Measurements from ENCODE around the gene ACSM2B. TPM values are rescaled to one million over a fixed set of nuclear protein-coding genes. Genes with fewer than 3 reads are reported as not detected.
A peak's percentile ranks its signal among the peaks of the same experiment; 100 is the strongest.
"Not testable (repeated sequence)": the region's sequence is repeated elsewhere in the genome, so short reads cannot be mapped to it uniquely, and the experiment has no call there.

ACSM2B gene
- total RNA-seq, 1 donor from 2014 or later = not detected

DNA sequence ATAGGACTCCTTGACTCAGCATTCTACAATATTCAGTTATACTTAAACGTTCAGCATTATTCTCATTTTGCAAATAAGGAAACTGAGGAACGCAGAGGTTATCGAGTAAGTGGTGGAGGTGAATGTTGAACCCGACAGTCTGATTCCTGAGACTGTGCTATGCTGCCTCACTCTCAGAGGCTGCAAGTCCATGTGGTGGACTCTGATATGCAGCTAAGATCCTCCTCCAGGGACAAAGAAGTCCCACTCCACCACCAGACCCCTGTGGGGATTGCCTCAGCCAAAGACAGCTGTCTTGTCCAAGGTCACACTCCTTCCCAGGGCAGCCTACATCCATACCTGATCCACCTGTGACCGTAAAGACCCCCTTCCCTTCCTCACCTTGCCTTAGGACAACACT is 37.5 kb downstream of the ACSM2B start:
- intact Hi-C loops (cut with DNase I) = no loop called here
- Histone ChIP-seq H3K36me3 (no peaks in the 10 kb centered on the region), H3K9me3 (no peaks in the 10 kb centered on the region), H3K27me3 (no peaks in the 10 kb centered on the region), H3K27ac (no peak overlapping the region), H3K4me1 (no peaks in the 10 kb centered on the region), H3K4me3 (no peak overlapping the region)
- no peak for ATAC-seq
- TF ChIP-seq, protein P1, sequence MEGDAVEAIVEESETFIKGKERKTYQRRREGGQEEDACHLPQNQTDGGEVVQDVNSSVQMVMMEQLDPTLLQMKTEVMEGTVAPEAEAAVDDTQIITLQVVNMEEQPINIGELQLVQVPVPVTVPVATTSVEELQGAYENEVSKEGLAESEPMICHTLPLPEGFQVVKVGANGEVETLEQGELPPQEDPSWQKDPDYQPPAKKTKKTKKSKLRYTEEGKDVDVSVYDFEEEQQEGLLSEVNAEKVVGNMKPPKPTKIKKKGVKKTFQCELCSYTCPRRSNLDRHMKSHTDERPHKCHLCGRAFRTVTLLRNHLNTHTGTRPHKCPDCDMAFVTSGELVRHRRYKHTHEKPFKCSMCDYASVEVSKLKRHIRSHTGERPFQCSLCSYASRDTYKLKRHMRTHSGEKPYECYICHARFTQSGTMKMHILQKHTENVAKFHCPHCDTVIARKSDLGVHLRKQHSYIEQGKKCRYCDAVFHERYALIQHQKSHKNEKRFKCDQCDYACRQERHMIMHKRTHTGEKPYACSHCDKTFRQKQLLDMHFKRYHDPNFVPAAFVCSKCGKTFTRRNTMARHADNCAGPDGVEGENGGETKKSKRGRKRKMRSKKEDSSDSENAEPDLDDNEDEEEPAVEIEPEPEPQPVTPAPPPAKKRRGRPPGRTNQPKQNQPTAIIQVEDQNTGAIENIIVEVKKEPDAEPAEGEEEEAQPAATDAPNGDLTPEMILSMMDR (IDR thresholded peaks at IDR 0.05) = no peak
- DNase-seq = no peak

DNA sequence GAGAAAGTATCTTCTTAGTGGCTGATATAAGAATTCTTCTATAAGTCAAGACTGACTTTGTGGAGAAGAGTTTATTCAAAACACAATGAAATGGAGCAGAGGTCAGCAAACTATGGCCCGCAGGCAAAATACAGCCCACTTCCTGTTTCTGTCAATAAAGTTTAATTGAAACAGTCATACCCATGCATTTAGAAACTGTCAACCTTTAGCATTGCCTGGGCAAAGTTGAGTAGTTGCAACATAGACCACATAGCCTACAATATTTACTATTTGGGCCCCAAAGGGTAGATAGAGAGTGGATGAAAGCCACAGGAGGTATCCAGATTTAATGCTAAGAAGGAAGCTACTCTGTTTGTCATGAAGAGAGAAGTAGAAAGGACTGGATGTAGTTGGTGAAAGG is 38.0 kb downstream of the ACSM2B start:
- intact Hi-C loops (cut with DNase I) = no loop called here
- ATAC-seq = no peak

DNA sequence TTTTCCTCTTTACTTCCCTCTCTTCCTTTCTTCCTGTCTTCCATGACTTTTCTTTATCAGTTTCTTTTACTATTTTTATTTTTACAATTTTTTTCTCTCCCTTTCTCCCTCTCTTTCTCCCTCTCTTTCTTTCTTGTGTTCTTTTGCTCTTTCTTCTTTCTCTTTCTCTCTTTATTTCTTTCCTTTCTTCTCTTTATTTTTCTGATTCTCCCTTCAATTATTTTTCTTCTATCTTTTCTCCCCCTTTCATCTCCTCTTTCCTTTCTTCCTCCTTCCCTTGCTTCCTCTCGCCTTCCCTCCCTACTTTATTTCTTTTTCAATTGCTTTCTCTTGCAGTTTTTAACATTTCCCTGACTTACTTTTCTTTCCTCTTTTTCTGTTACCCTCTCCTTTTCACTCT is 39.5 kb downstream of the ACSM2B start:
- DNase-seq; H3K4me1 ChIP-seq; H3K36me3 ChIP-seq; H3K9me3 ChIP-seq; ATAC-seq; H3K27me3 ChIP-seq; H3K27ac ChIP-seq; H3K4me3 ChIP-seq; intact Hi-C loops (cut with DNase I): not testable (repeated sequence)

More for the DNA sequence above, 38.0 kb downstream of the ACSM2B start:
- Histone ChIP-seq H3K27ac (no peak overlapping the region), H3K27me3 (no peaks in the 10 kb centered on the region), H3K4me3 (no peak overlapping the region), H3K9me3 (no peaks in the 10 kb centered on the region), H3K36me3 (no peaks in the 10 kb centered on the region), H3K4me1 (no peaks in the 10 kb centered on the region)
- TF ChIP-seq, protein P1 (IDR thresholded peaks at IDR 0.05) = no peak
- DNase-seq = no peak

DNA sequence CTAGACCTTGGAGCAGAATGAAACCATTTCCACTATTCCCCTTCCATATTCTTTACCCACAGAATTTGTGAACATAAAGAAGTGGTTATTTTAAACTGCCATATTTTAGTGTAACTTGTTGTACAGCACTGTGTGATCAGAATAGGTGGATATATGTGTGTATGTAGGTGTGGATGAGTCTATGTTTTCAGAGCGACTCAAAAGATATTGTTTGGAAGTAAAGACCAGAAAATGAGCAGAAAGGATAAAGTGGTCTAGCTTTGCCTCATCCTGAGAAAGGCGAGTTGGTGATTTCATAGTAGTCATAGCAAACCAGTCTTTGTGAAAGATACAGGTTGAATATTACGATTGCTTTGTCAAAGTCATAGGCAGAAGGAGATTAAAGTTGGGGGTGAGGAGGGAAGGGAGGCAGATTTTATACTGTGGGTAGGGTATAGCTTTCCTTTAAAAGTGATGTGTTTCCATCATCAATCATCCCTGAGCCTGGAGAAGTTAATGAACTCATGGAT is 43.8 kb downstream of the ACSM2B start:
- intact Hi-C loops (cut with DNase I); DNase-seq; H3K27ac ChIP-seq; H3K36me3 ChIP-seq; ATAC-seq; H3K4me1 ChIP-seq; H3K27me3 ChIP-seq; H3K4me3 ChIP-seq; H3K9me3 ChIP-seq: not testable (repeated sequence)

DNA sequence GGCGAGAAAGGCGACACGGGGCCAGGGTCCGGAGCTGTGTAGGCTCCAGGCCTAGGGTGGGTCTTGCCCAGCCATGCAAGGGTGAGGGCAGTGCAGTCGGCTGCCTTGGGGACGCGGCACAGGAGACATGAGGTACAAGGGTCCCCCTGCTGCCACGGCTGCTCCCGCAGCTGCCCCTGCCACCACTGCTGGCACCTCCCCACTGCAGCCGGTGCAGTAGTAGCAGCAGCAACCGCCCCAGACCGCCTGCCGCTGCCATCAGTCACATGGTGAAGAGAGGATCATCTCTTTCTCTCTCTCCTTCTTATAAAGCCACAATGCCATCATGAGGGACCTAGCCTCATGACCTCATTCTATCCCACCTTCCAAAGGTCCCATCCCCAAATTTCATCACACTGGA is 44.4 kb downstream of the ACSM2B start:
- H3K4me1 ChIP-seq; H3K27ac ChIP-seq; DNase-seq; intact Hi-C loops (cut with DNase I); H3K4me3 ChIP-seq; H3K27me3 ChIP-seq; H3K36me3 ChIP-seq; H3K9me3 ChIP-seq: not testable (repeated sequence)
- ATAC-seq = peak; percentile 29

DNA sequence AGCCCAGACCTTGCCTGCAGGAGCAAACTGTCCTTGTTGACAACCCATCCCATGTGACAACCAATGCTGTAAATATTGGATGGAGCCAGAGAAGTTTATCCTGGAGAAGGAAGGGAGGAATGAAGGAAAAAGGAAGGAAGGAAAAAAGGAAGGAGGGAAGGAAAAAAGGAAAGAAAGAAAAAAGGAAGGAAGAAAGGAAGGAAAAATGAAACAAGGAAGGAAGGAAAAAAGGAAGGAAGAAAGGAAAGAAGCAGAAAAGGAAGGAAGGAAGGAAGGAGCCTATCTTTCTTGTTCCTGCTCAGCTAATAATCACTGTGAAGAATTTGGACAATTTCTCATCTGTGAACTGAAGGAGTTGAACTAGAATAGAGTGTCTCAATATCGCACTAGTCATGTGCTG is 56.1 kb downstream of the ACSM2B start:
- DNase-seq (no peak), ATAC-seq (no peak)
- no peaks in the 10 kb centered on the region for H3K9me3 ChIP-seq
- no peaks in the 10 kb centered on the region for H3K36me3 ChIP-seq
- TF ChIP-seq, protein P1 (IDR thresholded peaks at IDR 0.05) = no peak
- intact Hi-C loops (cut with DNase I) = no loop called here
- H3K4me1 ChIP-seq = no peaks in the 10 kb centered on the region
- no peaks in the 10 kb centered on the region for H3K27me3 ChIP-seq
- no peak overlapping the region for H3K27ac ChIP-seq
- no peak overlapping the region for H3K4me3 ChIP-seq

DNA sequence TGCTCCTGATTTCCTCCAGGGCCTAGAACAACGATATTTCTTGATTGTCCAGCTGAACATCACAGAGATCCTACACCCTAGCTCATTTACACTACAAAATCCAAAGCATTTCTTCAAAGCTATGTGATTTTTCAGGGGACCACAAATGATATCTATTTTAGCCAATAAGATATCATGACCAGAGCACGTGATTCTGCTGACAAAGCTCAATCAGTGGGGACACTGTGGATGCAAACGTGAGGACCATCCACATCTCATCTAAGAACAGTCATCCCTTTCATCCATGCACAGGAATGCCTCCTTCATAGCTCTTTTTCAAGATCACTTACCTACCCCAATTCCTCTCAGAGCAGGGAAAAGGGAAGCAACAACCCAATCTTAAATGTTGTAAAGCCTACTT is 56.9 kb downstream of the ACSM2B start:
- no peak for ATAC-seq

More for the DNA sequence above, 56.9 kb downstream of the ACSM2B start:
- TF ChIP-seq, protein P1 (IDR thresholded peaks at IDR 0.05) = no peak
- no peak for DNase-seq
- no peak overlapping the region for H3K27ac ChIP-seq
- H3K4me3 ChIP-seq = no peak overlapping the region
- H3K36me3 ChIP-seq = no peaks in the 10 kb centered on the region
- H3K27me3 ChIP-seq = no peaks in the 10 kb centered on the region
- no peaks in the 10 kb centered on the region for H3K4me1 ChIP-seq
- no peaks in the 10 kb centered on the region for H3K9me3 ChIP-seq
- intact Hi-C loops (cut with DNase I) = no loop called here

All from upper lobe of right lung (tissue), 1 donor.